ENCODE results near the gene KLHL25. TPM values are rescaled to one million over a fixed set of nuclear protein-coding genes. Genes with fewer than 3 reads are reported as not detected.

The KLHL25 gene
- total and polyA plus RNA-seq, 2 of the 8 experiments (the other 6 are each of a cell fraction or from before 2014, with no cell fraction given): 16.5 to 22.0 TPM

DNA sequence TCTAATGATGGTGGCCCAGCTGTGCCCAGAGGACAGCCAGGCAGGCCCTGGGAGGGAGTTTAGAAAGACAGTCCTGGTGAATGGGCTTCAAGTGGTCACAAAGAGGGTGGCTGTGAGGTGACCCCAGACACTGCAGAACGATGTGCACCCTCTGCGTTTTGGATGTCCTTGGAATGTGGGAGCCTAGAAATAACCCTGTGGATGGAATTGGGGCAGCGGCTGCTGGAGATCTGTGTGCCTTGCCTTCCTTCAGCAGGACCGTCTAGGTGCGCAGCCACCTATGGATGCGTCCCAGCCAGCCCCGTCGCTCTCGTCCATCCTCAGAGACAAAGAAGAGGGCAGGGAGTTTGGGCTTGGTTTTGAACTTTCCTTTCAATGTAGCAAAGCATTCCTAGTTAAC is 46.5 kb downstream of the KLHL25 start:
- Histone ChIP-seq H2BK15ac (ENCODE audit: low read length) (0 out of 2 replicates have a peak overlapping the region, but pooled peaks have one; percentile 49), H4K5ac (ENCODE audit: insufficient read length, low read depth, low read length) (no peak overlapping the region), H2AK5ac (ENCODE audit: low read depth, low read length) (no peak overlapping the region), H3K27ac (ENCODE audit: low read depth, low read length) (no peak overlapping the region), H3K4me2 (ENCODE audit: insufficient read depth in 1 of 2, low read depth in 2 of 2, low read length in 2 of 2) (no peak overlapping the region), H3K4me3 (ENCODE audit: extremely low read depth in 1 of 4, insufficient read depth in 2 of 4, low read depth in 3 of 4, low read length in 4 of 4) (no peak overlapping the region), H4K91ac (replicated peaks; ENCODE audit: insufficient read length, low read length) (no peak overlapping the region), H3K9ac (replicated peaks in 1 of 4; ENCODE audit: extremely low read depth in 1 of 4, low read depth in 3 of 4, low read length in 3 of 4) (no peak overlapping the region), H4K20me1 (replicated peaks in 1 of 2; ENCODE audit: control insufficient read depth in 1 of 2, insufficient read depth in 2 of 2, low read length in 2 of 2) (peaks cover 0 to under 1% of the 10 kb centered on the region in 2 experiments), H3K9me3 (ENCODE audit: insufficient read depth in 2 of 2, low read depth in 1 of 2, low read length in 1 of 2) (no peaks in the 10 kb centered on the region), H3K4me1 (replicated peaks in 1 of 4; ENCODE audit: control insufficient read depth in 3 of 4, insufficient read depth in 4 of 4, low read length in 3 of 4) (peaks cover 6 to 44% (median 33%) of the 10 kb centered on the region in 4 experiments), H4K8ac (ENCODE audit: extremely low read depth, insufficient read depth, low read length) (no peak overlapping the region), H3K14ac (ENCODE audit: insufficient read length) (no peak overlapping the region), H3K4ac (replicated peaks; ENCODE audit: insufficient read length, low read depth, low read length) (no peak overlapping the region), H3K27me3 (replicated peaks in 1 of 4; ENCODE audit: control insufficient read depth in 3 of 4, extremely low read depth in 1 of 4, insufficient read depth in 3 of 4, low read length in 3 of 4) (no peaks in the 10 kb centered on the region), H3K36me3 (ENCODE audit: control insufficient read depth in 2 of 4, insufficient read depth in 4 of 4, low read length in 3 of 4) (peaks cover 3 to 33% (median 16%) of the 10 kb centered on the region in 4 experiments; a peak in 6 of 8 replicates), H3K23ac (ENCODE audit: insufficient read length) (no peak overlapping the region), H3K79me1 (ENCODE audit: low read depth, low read length) (no peaks in the 10 kb centered on the region; the same call in 1 of the 2 replicates), H2BK120ac (replicated peaks; ENCODE audit: low read depth, low read length) (no peak overlapping the region), H3K23me2 (ENCODE audit: low read depth, low read length) (peaks cover under 1% of the 10 kb centered on the region; the same call in 1 of the 2 replicates), H2AFZ (ENCODE audit: low read length) (no peak overlapping the region), H2BK5ac (ENCODE audit: low read depth, low read length) (peak overlapping the region; percentile 71; the same call in 1 of the 2 replicates), H2BK12ac (ENCODE audit: low read depth, low read length) (no peak overlapping the region; the same call in 1 of the 2 replicates), H3K79me2 (ENCODE audit: control insufficient read depth in 1 of 2, insufficient read depth in 2 of 2, low read length in 2 of 2) (no peaks in the 10 kb centered on the region), H3K56ac (replicated peaks; ENCODE audit: insufficient read length, low read depth, low read length) (no peak overlapping the region), H3K18ac (ENCODE audit: extremely low read depth, low read length) (peak overlapping the region; percentile 68; the same call in 1 of the 2 replicates), H2BK20ac (ENCODE audit: low read length) (no peak overlapping the region; the same call in 1 of the 2 replicates)
- WGBS, 2 experiments (ENCODE audit: extremely low coverage in 1 of 2, insufficient coverage in 1 of 2, insufficient read length in 1 of 2, insufficient replicate concordance in 2 of 2, low coverage in 1 of 2, low lambda C conversion rate in 2 of 2, missing lambda C conversion rate in 1 of 2): 92% methylated on average over 9 of the region's 9 CpGs; no CpG with 5 or more reads in 1 of the 2 experiments
- POLR2A ChIA-PET (ENCODE audit: partially characterized antibody): interaction anchor here (1.1 to 1.4 kb wide), 2 partner anchors 9 to 45 kb away, joined by 4 read pairs; no protein-coding TSS in a partner anchor
- DNase-seq (ENCODE audit: low read depth in 1 of 2, low spot score in 2 of 2): peak in 1 of 2 experiments; percentile 41
- no peak for FAIRE-seq
- TF ChIP-seq HDAC6 (IDR thresholded peaks at IDR 0.05; ENCODE audit: low read depth, low read length) (no peak), POU5F1 (IDR thresholded peaks at IDR 0.05; ENCODE audit: low read depth, low read length) (no peak)
- CTCF ChIA-PET (ENCODE audit: partially characterized antibody): interaction anchor here (1.0 to 4.8 kb wide), 4 partner anchors 13 to 87 kb away, joined by 4 to 20 read pairs (median 11); no protein-coding TSS in a partner anchor
